ENCODE measurements around the gene BEND3. TPM values are rescaled to one million over a fixed set of nuclear protein-coding genes. Genes with fewer than 3 reads are reported as not detected.

BEND3 gene
- total and polyA plus RNA-seq, 9 of the 15 experiments (the other 6 are each of a cell fraction or from before 2014, with no cell fraction given), result 0.64 to 8.4 (median 3.3) TPM

DNA sequence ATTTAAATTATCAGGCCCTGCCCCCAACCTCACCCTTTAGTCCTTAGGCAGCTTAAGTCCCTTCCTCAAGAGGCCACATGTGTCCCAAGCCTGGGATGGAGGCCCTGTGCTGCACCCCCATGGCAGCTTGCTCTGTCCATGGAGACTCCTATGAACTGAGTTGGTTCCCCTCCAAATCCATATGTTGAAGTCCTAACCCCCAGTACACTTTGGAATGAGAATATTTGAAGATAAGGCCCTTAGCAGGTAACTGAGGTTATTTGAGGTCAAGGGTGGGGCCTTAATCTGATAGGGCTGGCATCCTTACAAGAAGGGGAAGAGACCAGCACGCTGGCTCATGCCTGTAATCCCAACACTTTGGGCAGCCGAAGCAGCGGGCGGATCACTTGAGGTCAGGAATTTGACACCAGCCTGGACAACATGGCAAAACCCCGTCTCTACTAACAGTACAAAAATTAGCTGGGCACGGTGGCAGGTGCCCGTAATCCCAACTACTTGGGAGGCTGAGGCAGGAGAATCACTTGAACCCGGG, 6.7 kb upstream of the BEND3 start (continued):
- TF ChIP-seq, protein P1, sequence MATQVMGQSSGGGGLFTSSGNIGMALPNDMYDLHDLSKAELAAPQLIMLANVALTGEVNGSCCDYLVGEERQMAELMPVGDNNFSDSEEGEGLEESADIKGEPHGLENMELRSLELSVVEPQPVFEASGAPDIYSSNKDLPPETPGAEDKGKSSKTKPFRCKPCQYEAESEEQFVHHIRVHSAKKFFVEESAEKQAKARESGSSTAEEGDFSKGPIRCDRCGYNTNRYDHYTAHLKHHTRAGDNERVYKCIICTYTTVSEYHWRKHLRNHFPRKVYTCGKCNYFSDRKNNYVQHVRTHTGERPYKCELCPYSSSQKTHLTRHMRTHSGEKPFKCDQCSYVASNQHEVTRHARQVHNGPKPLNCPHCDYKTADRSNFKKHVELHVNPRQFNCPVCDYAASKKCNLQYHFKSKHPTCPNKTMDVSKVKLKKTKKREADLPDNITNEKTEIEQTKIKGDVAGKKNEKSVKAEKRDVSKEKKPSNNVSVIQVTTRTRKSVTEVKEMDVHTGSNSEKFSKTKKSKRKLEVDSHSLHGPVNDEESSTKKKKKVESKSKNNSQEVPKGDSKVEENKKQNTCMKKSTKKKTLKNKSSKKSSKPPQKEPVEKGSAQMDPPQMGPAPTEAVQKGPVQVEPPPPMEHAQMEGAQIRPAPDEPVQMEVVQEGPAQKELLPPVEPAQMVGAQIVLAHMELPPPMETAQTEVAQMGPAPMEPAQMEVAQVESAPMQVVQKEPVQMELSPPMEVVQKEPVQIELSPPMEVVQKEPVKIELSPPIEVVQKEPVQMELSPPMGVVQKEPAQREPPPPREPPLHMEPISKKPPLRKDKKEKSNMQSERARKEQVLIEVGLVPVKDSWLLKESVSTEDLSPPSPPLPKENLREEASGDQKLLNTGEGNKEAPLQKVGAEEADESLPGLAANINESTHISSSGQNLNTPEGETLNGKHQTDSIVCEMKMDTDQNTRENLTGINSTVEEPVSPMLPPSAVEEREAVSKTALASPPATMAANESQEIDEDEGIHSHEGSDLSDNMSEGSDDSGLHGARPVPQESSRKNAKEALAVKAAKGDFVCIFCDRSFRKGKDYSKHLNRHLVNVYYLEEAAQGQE (IDR thresholded peaks at IDR 0.05; ENCODE audit: borderline replicate concordance), result no peak
- TF ChIP-seq, protein P1 (CRISPR knock-in tag; IDR thresholded peaks at IDR 0.05; ENCODE audit: low read depth), result no peak
- peak; percentile 12; the same call in 1 of the 2 replicates for TF ChIP-seq DPF2 (IDR thresholded peaks at IDR 0.05)
- TF ChIP-seq L3MBTL2 (IDR thresholded peaks at IDR 0.05), result peak; percentile 21; the same call in 1 of the 2 replicates
- TF ChIP-seq, protein P2, sequence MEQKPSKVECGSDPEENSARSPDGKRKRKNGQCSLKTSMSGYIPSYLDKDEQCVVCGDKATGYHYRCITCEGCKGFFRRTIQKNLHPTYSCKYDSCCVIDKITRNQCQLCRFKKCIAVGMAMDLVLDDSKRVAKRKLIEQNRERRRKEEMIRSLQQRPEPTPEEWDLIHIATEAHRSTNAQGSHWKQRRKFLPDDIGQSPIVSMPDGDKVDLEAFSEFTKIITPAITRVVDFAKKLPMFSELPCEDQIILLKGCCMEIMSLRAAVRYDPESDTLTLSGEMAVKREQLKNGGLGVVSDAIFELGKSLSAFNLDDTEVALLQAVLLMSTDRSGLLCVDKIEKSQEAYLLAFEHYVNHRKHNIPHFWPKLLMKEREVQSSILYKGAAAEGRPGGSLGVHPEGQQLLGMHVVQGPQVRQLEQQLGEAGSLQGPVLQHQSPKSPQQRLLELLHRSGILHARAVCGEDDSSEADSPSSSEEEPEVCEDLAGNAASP (IDR thresholded peaks at IDR 0.05), result peak; percentile 73
- no peak for TF ChIP-seq NFATC3 (IDR thresholded peaks at IDR 0.05)
- no peak for TF ChIP-seq HDAC2 (IDR thresholded peaks at IDR 0.05)
- TF ChIP-seq ZEB2 (IDR thresholded peaks at IDR 0.05), result peak; percentile 49; the same call in 1 of the 2 replicates
- TF ChIP-seq, protein P3, sequence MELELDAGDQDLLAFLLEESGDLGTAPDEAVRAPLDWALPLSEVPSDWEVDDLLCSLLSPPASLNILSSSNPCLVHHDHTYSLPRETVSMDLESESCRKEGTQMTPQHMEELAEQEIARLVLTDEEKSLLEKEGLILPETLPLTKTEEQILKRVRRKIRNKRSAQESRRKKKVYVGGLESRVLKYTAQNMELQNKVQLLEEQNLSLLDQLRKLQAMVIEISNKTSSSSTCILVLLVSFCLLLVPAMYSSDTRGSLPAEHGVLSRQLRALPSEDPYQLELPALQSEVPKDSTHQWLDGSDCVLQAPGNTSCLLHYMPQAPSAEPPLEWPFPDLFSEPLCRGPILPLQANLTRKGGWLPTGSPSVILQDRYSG (tag; conservative IDR thresholded peaks at IDR 0.05; ENCODE audit: low read depth), result 0 out of 2 replicates have a peak, but pooled peaks have one; percentile 22
- TF ChIP-seq ZC3H11A (IDR thresholded peaks at IDR 0.05; ENCODE audit: low read depth, low read length), result no peak
- no peak for TF ChIP-seq PURB (CRISPR knock-in tag; IDR thresholded peaks at IDR 0.05; ENCODE audit: low read depth)
- TF ChIP-seq MEF2D (tag; conservative IDR thresholded peaks at IDR 0.05; ENCODE audit: low read depth), result 0 out of 2 replicates have a peak, but pooled peaks have one; percentile 22
- no peak for TF ChIP-seq NFYB (IDR thresholded peaks at IDR 0.05; ENCODE audit: extremely low read depth, insufficient read length)
- TF ChIP-seq SMAD2 (IDR thresholded peaks at IDR 0.05; ENCODE audit: low read depth, low read length), result no peak
- no peak for TF ChIP-seq ZNF239 (CRISPR knock-in tag; IDR thresholded peaks at IDR 0.05)
- no peak for TF ChIP-seq DACH1 (IDR thresholded peaks at IDR 0.05; ENCODE audit: partially characterized antibody)
- TF ChIP-seq XRCC3 (IDR thresholded peaks at IDR 0.05), result no peak
- TF ChIP-seq ZNF57 (CRISPR knock-in tag; IDR thresholded peaks at IDR 0.05), result no peak
- no peak for TF ChIP-seq SIN3B (IDR thresholded peaks at IDR 0.05; ENCODE audit: low read depth)
- TF ChIP-seq NFRKB (IDR thresholded peaks at IDR 0.05; ENCODE audit: low read depth), result no peak
- TF ChIP-seq SMAD3 (CRISPR knock-in tag; conservative IDR thresholded peaks at IDR 0.05), result no peak
- peak; percentile 37; the same call in 1 of the 2 replicates for TF ChIP-seq CTBP1 (IDR thresholded peaks at IDR 0.05; ENCODE audit: borderline replicate concordance)
